ENCODE data around the gene RAB40C.

Gene RAB40C

DNA sequence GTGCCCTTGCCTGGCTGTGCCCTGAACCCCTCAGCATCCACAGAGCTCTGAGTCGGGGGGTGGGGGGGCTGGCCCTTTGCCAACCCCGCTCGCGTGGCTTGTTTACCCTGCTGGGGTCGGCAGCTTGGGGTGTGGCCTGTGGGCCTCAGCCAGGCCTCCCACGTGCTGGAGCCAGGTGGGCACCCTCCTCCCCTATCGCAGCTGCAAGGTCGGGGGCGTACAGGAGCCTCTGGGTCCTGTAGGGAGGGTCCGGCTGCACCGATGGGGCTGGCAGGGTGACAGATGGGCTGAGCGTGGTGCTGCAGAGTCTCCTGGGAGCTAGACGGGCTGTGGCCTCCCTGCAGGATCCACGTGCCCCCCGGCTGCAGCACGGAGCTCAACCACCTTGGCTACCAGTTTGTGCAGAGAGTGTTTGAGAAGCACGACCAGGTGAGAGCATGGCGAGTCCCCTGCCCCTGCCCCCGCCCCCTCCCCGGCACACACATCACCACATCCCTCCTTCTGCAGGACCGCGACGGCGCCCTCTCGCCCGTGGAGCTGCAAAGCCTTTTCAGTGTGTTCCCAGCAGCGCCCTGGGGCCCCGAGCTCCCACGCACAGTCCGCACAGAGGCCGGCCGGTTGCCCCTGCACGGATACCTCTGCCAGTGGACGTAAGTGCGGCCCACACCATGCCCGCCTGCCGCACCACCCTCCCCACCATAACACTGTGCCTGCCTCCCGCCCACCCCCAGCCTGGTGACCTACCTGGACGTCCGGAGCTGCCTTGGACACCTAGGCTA, 81.7 kb downstream of the RAB40C start:
- DNase-seq: no peak

DNA sequence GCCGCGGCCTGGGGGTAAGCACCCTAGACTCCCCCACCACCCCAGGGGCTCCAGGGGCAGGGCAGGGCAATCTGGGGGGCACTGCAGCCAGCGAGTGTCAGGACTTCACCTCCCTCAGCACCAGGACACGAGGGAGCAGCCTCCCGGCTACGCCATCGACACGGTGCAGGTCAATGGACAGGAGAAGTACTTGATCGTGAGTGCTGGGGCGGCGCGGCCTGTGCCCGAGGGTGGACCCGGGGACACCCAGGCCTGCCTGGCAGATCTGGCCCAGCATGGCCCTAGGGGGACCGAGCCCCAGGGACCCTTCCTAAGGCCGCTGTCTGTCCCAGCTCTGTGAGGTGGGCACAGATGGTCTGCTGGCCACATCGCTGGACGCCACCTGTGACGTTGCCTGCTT, 82.5 kb downstream of the RAB40C start:
- no peak for DNase-seq

DNA sequence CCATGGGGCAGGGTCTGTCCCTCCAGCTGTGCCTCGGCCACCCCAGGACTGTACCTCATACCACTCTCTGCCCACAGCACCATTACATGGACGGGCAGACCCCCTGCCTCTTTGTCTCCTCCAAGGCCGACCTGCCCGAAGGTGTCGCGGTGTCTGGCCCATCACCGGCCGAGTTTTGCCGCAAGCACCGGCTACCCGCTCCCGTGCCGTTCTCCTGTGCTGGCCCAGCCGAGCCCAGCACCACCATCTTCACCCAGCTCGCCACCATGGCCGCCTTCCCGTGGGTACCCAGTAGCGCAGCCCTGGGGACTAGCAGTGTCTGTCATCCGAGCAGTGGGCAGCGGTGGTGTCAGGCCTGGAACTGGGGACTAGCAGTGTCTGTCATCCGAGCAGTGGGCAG, 83.0 kb downstream of the RAB40C start:
- no peak for DNase-seq

DNA sequence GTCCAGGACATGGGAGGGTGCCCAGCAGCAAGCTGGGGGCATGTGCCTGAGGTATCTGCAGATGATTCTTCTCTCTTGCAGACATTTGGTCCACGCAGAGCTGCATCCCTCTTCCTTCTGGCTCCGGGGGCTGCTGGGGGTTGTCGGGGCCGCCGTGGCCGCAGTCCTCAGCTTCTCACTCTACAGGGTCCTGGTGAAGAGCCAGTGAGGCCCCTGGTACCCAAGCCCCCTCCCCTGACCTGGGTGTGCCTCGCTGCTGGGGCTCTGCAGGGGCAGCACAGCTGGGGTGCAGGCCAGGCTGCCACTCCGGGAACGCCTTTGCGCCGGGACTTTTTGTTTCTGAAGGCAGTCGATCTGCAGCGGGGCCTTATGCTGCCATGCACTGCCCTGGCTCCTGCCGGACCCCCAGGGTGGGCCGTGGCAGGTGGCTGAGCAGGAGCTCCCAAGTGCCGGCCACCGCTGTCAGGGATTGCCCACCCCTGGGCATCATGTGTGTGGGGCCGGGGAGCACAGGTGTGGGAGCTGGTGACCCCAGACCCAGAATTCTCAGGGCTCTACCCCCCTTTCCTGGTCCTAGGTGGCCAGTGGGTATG, 83.6 kb downstream of the RAB40C start:
- no peak for DNase-seq

DNA sequence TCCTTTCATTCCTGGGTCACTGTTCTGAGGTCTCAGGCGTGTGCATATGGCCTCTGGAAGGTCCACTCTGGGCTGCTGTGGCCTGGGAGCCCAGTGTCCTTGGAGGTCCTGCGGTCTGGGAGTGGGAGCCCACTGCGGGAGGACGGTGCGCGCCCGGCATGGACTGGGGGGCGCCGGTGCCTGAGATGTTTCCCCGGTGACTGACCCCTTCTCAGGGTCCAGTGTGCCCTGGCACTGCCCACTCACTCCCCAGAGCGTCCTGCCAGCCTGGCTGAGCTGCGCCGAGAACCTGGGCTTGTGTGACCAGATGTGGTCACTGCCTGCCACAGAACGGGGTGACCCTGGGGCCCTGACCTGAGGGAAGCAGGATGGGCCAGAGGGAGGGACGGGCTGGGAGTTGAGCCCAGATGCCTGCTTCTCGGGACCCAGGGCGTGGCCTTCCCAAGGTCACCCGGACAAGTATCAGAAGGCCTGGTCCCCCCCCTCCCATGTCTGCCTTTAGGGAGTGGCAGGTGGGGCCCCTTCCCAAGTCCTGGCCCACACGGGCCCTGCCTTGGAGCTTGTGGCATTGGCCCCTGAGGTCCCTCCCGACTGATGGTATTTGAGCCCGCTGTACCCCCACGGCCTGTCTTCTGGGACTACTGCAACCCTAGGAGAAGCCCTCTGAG, 84.5 kb downstream of the RAB40C start:
- no peak for DNase-seq

DNA sequence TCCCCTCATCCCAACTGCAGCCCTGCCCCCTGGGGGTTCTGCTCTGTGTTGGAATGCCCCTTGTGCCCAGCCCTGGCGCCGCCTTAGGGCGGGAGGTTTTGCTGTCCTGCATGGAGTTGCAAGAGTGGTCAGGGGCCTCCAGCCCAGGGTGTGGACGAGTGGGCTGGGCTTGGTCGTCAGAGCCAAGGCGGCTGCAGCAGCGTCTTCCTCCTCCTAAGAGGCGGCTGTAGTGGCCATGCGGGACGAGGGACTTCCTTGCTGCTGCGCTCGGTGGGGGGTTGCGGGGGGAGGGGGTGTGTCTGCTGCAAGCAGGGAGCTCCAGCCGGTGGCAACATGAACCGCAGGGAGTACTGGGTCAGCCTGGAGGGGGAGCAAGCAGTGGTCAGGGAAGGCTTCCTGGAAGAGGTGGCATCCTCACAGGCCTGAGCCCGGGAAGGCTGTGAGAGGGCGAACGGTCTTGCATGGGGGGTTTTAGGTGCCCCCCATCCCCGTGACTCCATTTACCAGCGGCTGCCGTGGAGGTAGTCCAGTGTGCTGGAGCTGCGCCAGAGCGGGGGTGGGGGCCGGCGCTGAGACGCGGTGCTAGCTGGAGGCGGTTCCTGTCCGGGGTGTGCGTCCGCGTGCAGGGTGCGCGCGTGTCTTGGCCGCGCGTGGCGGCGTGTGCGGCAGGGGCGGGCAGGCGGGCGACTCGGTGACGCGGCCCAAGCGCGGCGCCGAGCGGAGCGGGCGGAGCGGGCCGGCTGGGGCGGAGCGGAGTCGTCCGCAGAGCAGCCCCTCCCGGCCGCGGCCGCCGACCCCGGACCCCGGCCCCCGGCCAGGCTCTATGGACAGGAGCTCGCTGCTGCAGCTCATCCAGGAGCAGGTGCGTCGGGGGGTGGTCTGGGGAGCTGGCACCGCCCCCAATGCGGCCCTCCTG, 85.4 kb downstream of the RAB40C start, which contains the start of gene RHBDL1:
RHBDL1 (plus strand) TSS at position 704 of the 916 bp plus-strand sequence; CDS start at position 824, 120 bp downstream.
- no peak for DNase-seq

DNA sequence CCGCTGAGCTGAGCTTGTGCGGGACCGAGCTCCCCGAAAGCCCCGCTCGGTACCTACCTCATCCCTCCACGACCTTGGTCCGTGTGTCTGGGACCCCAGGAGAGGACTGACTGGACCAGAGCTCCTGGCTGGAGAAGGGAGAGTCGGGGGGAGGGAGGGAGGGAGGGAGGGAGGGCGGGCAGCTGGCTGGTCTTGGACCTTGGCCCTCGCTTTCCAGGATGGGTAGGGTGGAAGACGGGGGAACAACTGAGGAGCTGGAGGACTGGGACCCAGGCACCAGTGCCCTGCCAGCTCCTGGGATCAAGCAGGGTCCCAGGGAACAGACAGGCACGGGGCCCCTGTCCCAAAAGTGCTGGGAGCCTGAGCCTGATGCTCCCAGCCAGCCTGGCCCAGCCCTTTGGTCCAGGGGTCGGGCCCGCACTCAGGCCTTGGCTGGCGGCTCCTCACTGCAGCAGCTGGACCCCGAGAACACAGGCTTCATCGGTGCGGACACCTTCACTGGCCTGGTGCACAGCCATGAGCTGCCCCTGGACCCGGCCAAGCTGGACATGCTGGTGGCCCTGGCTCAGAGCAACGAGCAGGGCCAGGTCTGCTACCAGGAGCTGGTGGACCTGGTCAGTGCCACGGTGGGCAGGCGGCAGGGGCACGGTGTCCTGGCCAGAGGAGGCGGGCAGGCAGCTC, 86.2 kb downstream of the RAB40C start:
- DNase-seq: no peak

DNA sequence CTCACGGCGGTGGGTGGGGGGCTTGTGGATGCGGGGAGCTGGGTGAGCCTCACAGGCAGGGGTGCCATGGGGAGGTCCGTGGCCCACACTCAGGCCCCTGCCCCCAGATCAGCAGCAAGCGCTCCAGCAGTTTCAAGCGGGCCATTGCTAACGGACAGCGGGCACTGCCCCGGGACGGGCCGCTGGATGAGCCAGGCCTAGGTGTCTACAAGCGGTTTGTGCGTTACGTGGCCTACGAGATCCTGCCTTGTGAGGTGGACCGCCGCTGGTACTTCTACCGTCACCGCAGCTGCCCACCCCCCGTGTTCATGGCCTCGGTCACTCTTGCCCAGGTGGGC, 86.7 kb downstream of the RAB40C start:
- DNase-seq: no peak

DNA sequence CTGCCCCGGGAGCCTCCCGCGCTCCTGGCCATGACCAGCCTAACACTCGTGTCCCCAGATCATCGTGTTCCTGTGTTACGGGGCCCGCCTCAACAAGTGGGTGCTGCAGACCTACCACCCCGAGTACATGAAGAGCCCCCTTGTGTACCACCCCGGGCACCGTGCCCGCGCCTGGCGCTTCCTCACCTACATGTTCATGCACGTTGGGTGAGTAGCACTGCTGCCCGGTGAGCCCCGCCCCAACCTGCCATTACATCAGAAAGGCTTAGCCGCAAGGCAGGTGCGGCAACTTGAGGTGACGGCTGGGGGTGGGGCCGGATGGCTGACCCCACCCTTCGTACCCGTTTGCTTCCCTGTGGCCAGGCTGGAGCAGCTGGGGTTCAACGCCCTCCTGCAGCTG, 87.0 kb downstream of the RAB40C start:
- no peak for DNase-seq

DNA sequence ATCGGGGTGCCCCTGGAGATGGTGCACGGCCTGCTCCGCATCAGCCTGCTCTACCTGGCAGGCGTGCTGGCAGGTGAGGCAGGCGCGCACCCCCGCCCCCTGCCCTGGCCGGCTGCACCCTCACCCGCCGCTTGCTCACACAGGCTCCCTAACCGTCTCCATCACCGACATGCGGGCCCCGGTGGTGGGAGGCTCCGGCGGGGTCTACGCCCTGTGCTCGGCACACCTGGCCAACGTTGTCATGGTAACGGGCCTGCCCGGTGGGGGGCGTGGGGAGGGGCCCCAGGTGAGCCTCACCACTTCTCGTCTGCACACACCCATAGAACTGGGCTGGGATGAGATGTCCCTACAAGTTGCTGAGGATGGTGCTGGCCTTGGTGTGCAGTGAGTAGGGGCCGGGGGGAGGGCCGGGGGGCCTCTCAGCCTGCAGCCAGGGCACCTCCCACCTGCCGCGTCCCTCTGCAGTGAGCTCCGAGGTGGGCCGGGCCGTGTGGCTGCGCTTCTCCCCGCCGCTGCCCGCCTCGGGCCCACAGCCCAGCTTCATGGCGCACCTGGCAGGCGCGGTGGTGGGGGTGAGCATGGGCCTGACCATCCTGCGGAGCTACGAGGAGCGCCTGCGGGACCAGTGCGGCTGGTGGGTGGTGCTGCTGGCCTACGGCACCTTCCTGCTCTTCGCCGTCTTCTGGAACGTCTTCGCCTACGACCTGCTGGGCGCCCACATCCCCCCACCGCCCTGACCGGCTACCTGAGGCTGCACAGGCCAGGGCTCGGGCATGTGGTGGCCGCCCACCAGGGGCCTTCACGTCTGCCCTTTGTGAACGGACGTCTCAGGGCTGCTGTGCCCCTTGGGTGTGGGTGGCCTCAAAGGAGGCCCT, 87.7 kb downstream of the RAB40C start:
- DNase-seq: no peak

DNA sequence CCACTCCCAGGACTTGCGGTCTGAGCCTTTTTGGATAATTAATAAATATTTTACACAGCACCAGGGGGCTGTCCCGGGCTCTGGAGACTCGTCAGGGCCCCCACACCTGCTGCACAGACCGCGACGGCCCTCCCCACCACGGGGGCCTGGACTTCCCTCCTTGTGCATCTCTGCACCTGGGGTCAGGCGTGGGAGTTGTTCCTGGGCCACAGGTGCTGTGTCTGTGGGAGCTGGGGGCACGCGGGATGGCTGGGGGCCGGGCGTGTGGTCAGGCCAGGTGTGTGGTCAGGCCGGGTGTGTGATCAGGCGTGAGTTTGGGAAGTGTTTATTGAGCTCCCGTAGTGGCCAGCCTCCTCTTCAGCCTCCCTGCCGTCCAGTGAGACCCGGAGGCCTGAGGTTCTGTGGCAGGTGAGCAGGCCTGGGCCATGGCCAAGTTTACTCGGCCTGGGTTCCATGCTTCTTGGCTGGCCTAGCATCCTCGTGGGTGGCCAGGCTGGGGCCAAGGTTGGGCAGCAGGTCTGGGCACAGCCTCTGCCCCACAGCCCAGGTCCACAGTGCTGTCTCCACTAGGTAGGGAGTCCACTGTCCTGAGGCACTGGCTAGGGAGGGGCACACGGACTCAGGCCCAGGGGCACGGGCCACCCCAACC, 88.5 kb downstream of the RAB40C start:
- DNase-seq: no peak
